A549 treated with CORT108297 at 1 μM for 4 hours (cell line): Measurements from ENCODE around the gene KLHL14. TPM values are rescaled to one million over a fixed set of nuclear protein-coding genes. Genes with fewer than 3 reads are reported as not detected.

Experiments used
- total RNA-seq: library from RNA; stranded (reverse); fragments of 200-300 nt; extraction: Qiagen RNA extraction; gene quantifications from 5 replicates; pipeline ENCODE4 v1.2.3, GENCODE V29; 2022

KLHL14 gene
- not detected in 5 replicates for total RNA-seq

DNA sequence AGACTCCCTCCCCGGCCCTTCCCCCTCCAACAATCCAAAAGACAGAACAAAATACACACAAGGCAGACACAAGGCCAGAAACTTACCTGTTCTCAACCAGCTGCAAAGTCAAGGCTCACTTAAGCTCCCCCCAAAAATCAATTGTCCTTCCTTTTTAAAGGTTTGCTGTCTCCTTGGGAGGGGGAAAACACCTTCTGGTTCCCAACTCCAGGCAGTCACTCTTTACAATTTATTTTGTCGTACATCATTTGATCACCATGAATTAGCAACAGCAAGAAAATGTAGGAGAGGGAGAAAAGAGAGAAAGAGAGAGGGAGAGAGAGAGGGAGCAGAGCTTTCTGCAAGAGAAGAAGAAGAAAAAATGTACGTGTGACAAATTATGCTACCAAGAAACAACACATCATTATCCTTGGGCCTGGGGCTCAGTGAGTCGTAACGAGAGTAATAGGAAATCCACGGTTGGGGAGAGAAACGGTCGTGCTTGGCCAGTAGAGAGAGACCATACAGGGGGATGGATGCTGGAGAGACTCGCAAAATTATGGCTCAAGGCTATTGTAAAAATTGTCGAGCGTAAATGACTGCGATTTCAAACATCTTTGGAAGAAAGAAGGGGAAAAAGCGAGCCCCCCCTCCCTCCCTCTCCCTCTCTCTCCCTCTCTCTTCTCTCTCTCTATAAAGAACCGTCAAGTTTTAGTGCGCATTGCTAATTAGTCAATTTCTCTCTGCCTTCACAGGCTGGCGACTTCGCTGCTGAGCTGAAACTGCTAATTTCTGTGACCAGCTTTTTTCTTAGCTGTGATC is at the start of gene KLHL14:
Gene KLHL14, minus strand, starts transcription at position 443 of the 801 bp plus-strand sequence. CDS start 2,432 bp downstream, outside the sequence.

